Body of pancreas (tissue), 4 donors: ENCODE results near the gene CAPRIN1. TPM values are rescaled to one million over a fixed set of nuclear protein-coding genes. Genes with fewer than 3 reads are reported as not detected.

Experiments
- ATAC-seq: fragments of 150-250 bp; one replicate; pipeline ENCODE4 v1.9.1; 2016
- DNase-seq, 4 donors: peaks; one replicate each; pipeline ENCODE4 v3.0.0-alpha.2; 2019
- H3K27ac ChIP-seq, 4 donors: fragments of 200-600 bp; sonication (generic); 1 replicate in 3 of 4; 2 replicates in 1 of 4; pipeline versions ENCODE4 v1.5.1 to v1.6.1; 2016 to 2019; ENCODE audit warnings: mild to moderate bottlenecking in 1 of 4, mixed read lengths in 1 of 4, moderate library complexity in 1 of 4
- H3K27me3 ChIP-seq, 2 donors: fragments of 200-600 bp; sonication (generic); one replicate each; pipeline ENCODE4 v1.6.0; 2016; ENCODE audit warnings: mild to moderate bottlenecking in 1 of 2
- H3K36me3 ChIP-seq, 2 donors: fragments of 200-600 bp; sonication (generic); replicated peaks in 1 of 2; 2 replicates each; pipeline ENCODE4 v1.5.1; 2016; ENCODE audit warnings: low read depth in 2 of 2; ENCODE audit not compliant: insufficient read depth in 1 of 2
- H3K4me1 ChIP-seq: fragments of 200-600 bp; sonication (generic); one replicate; pipeline ENCODE4 v1.6.0; 2016
- H3K4me3 ChIP-seq, 2 donors: fragments of 200-600 bp; sonication (generic); 1 replicate in 1 of 2; 2 replicates in 1 of 2; pipeline ENCODE4 v1.5.1; 2016 to 2019
- H3K9me3 ChIP-seq, 3 donors: fragments of 200-600 bp; sonication (generic); 1 replicate in 2 of 3; 2 replicates in 1 of 3; pipeline ENCODE4 v1.5.1; 2016
- CTCF ChIP-seq, 7 experiments: fragments of 450-650 bp in 4 of 7; fragments of 200-600 bp in 3 of 7; sonication (generic) in 3 of 7; IDR thresholded peaks; one replicate each; pipeline ENCODE4 v1.5.1; 2016 to 2019; ENCODE audit warnings: antibody characterized with exemption in 7 of 7
- POLR2A ChIP-seq, 3 donors: fragments of 450-650 bp; IDR thresholded peaks; one replicate each; pipeline ENCODE4 v1.6.1; 2016; ENCODE audit warnings: antibody characterized with exemption in 3 of 3, mild to moderate bottlenecking in 2 of 3
- WGBS, 2 donors: methylation state at CpG; one replicate each; pipeline ENCODE4 v1.1.5; 2017; 5-methylcytosine and 5-hydroxymethylcytosine counted together
- intact Hi-C: fragments of 100-400 bp; cut with DNase I; formaldehyde crosslinking; loops from one replicate; pipeline ENCODE4 v1.15.1; 2023
- total RNA-seq, 2 donors: library from RNA; depleted of rRNA; stranded (reverse); fragments of >200 nt; gene quantifications; one replicate each; pipeline ENCODE4 v1.1.0, GENCODE V29; 2016

CAPRIN1 gene
- total RNA-seq, 2 donors from 2014 or later, result 90.0 to 165 TPM

- WGBS, 2 donors, result 90% methylated on average over 18 of the region's 18 CpGs
- DNase-seq (no peak), ATAC-seq (no peak)
- H3K27ac ChIP-seq, result peak overlapping the region in 1 of 4 donors; percentile 13
- H3K27me3 ChIP-seq, result no peaks in the 10 kb centered on the region
- H3K9me3 ChIP-seq, result no peaks in the 10 kb centered on the region
- peaks cover 64% of the 10 kb centered on the region for H3K4me1 ChIP-seq
- no peak overlapping the region for H3K4me3 ChIP-seq
- intact Hi-C loops, result loop anchor here (5.0 kb wide), 1 partner anchor 58 kb away; no protein-coding TSS in a partner anchor
- no peaks in the 10 kb centered on the region for H3K36me3 ChIP-seq
- TF ChIP-seq POLR2A (IDR thresholded peaks at IDR 0.05), result no peak
- no peak for TF ChIP-seq CTCF (IDR thresholded peaks at IDR 0.05)
These were observed 3.9 kb downstream of the CAPRIN1 start for GRCh38 chr11:34055218-34056000.

- no peaks in the 10 kb centered on the region for H3K36me3 ChIP-seq
- DNase-seq, result no peak
- WGBS, 2 donors, result 9 to 10% methylated on average over 2 of the region's 2 CpGs
- ATAC-seq, result no peak
- H3K27me3 ChIP-seq, result no peaks in the 10 kb centered on the region
- H3K27ac ChIP-seq, result peak overlapping the region in 1 of 4 donors; percentile 50
- peaks cover 58% of the 10 kb centered on the region for H3K4me1 ChIP-seq
- no peak overlapping the region for H3K4me3 ChIP-seq
- no peaks in the 10 kb centered on the region for H3K9me3 ChIP-seq
- intact Hi-C loops, result loop anchor here (5.0 kb wide), 1 partner anchor 59 kb away; no protein-coding TSS in a partner anchor
- TF ChIP-seq CTCF (IDR thresholded peaks at IDR 0.05), result no peak
- TF ChIP-seq POLR2A (IDR thresholded peaks at IDR 0.05), result no peak
These were observed 5.1 kb downstream of the CAPRIN1 start for GRCh38 chr11:34056672-34057071.

GRCh38 chr11:34063061-34063795 is 11.7 kb downstream of the CAPRIN1 start:
- H3K4me3 ChIP-seq, result no peak overlapping the region
- intact Hi-C loops, result no loop called here
- no peaks in the 10 kb centered on the region for H3K36me3 ChIP-seq
- TF ChIP-seq CTCF (IDR thresholded peaks at IDR 0.05), result no peak
- TF ChIP-seq POLR2A (IDR thresholded peaks at IDR 0.05), result no peak
- 80 to 87% methylated on average over 2 of the region's 2 CpGs for WGBS, 2 donors
- no peak overlapping the region for H3K27ac ChIP-seq
- no peaks in the 10 kb centered on the region for H3K9me3 ChIP-seq
- DNase-seq (no peak), ATAC-seq (no peak)
- peaks cover 23% of the 10 kb centered on the region for H3K4me1 ChIP-seq
- no peaks in the 10 kb centered on the region for H3K27me3 ChIP-seq

GRCh38 chr11:34064291-34064690 is 12.8 kb downstream of the CAPRIN1 start:
- intact Hi-C loops, result no loop called here
- no peak overlapping the region for H3K4me3 ChIP-seq
- WGBS, 2 donors, result 93 to 96% methylated on average over 2 of the region's 2 CpGs
- no peaks in the 10 kb centered on the region for H3K36me3 ChIP-seq
- TF ChIP-seq POLR2A (IDR thresholded peaks at IDR 0.05), result no peak
- TF ChIP-seq CTCF (IDR thresholded peaks at IDR 0.05), result no peak
- ATAC-seq (no peak), DNase-seq (no peak)
- H3K9me3 ChIP-seq, result no peaks in the 10 kb centered on the region
- H3K27ac ChIP-seq, result no peak overlapping the region
- H3K27me3 ChIP-seq, result no peaks in the 10 kb centered on the region
- peaks cover 19% of the 10 kb centered on the region for H3K4me1 ChIP-seq
